Karpas-422 (cell line): ENCODE data around the gene PPP2R2D. TPM values are rescaled to one million over a fixed set of nuclear protein-coding genes. Genes with fewer than 3 reads are reported as not detected.

Experiments
- DNase-seq: peaks from one replicate; pipeline ENCODE4 v3.0.0-alpha.2; 2015
- H2AFZ ChIP-seq: fragments of 200-600 bp; sonication (generic); 2 replicates; pipeline ENCODE4 v1.6.1; 2014; ENCODE audit warnings: antibody characterized with exemption, low read length, mixed read lengths
- H3K27ac ChIP-seq: fragments of 200-600 bp; sonication (generic); 2 replicates; pipeline ENCODE4 v1.5.1; 2014; ENCODE audit warnings: mild to moderate bottlenecking, low read length, moderate library complexity
- H3K27me3 ChIP-seq: fragments of 200-600 bp; sonication (generic); 2 replicates; pipeline ENCODE4 v1.6.1; 2014; ENCODE audit warnings: low read length, mixed read lengths
- H3K36me3 ChIP-seq: fragments of 200-600 bp; sonication (generic); 2 replicates; pipeline ENCODE4 v1.6.1; 2014; ENCODE audit warnings: low read length, mixed read lengths; ENCODE audit not compliant: insufficient read depth
- H3K4me1 ChIP-seq: fragments of 200-600 bp; sonication (generic); 2 replicates; pipeline ENCODE4 v1.6.1; 2014; ENCODE audit warnings: mild to moderate bottlenecking, low read length, mixed read lengths
- H3K4me2 ChIP-seq: fragments of 200-600 bp; sonication (generic); 2 replicates; pipeline ENCODE4 v1.6.1; 2014; ENCODE audit warnings: low read length, low read depth, mild to moderate bottlenecking; ENCODE audit not compliant: poor library complexity, severe bottlenecking
- H3K4me3 ChIP-seq: fragments of 200-600 bp; sonication (generic); 2 replicates; pipeline ENCODE4 v1.5.1; 2014; ENCODE audit warnings: mild to moderate bottlenecking, antibody characterized with exemption, low read length, mixed read lengths
- H3K79me2 ChIP-seq: fragments of 200-600 bp; sonication (generic); 2 replicates; pipeline ENCODE4 v1.6.1; 2014; ENCODE audit warnings: mild to moderate bottlenecking, low read length, mixed read lengths
- H3K9ac ChIP-seq: fragments of 200-600 bp; sonication (generic); 2 replicates; pipeline ENCODE4 v1.6.0; 2014; ENCODE audit warnings: low read length
- H3K9me2 ChIP-seq: fragments of 200-600 bp; sonication (generic), shearing (Covaris generic); replicated peaks from 2 replicates; pipeline ENCODE4 v1.6.0; 2014; ENCODE audit warnings: mild to moderate bottlenecking, low read length, moderate library complexity; ENCODE audit not compliant: insufficient read depth
- H3K9me3 ChIP-seq: fragments of 300-700, 200-600 bp; sonication (generic); 2 replicates; pipeline ENCODE4 v1.6.1; 2014; ENCODE audit warnings: low read length, mixed read lengths
- H4K20me1 ChIP-seq: fragments of 200-600 bp; sonication (generic); 2 replicates; pipeline ENCODE4 v1.6.1; 2014; ENCODE audit warnings: mild to moderate bottlenecking, antibody characterized with exemption, low read length, low read depth; ENCODE audit not compliant: insufficient read depth
- total RNA-seq: library from RNA; depleted of rRNA; stranded (reverse); fragments of >200 nt; shearing (Covaris generic); gene quantifications from 2 replicates; pipeline ENCODE4 v1.2.3, GENCODE V29; 2014; ENCODE audit warnings: low replicate concordance

The PPP2R2D gene
- total RNA-seq, 1 experiment from 2014 or later: 32.9 TPM

DNA sequence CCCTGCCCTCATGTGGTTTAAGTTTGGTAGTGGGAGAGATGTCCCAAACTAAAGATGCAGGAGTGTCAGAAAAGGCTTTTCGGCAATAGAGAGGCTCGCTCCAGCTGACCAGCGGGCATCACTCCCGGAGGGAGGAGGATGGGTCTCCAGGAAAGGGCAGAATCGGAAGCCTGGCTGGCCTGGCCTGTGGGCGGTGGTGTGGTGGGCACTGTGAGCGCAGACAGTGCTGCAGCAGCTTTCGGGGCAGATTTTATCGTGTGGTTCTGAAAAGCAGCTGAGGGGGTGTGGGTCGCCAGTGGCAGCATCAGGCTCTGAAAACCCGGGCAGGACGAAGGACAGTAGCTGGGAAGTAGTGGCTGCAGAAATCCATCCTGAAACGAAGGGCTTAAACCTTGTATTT lies 68.1 kb downstream of the PPP2R2D start:
- no peaks in the 10 kb centered on the region for H3K79me2 ChIP-seq
- no peaks in the 10 kb centered on the region for H3K27me3 ChIP-seq
- DNase-seq: no peak
- no peaks in the 10 kb centered on the region for H3K9me3 ChIP-seq
- H3K36me3 ChIP-seq: no peaks in the 10 kb centered on the region; the same call in 1 of the 2 replicates
- H3K4me1 ChIP-seq: no peaks in the 10 kb centered on the region
- H3K9me2 ChIP-seq: no peaks in the 10 kb centered on the region
- H3K4me3 ChIP-seq: no peak overlapping the region
- no peak overlapping the region for H3K9ac ChIP-seq
- no peak overlapping the region for H3K27ac ChIP-seq
- H2AFZ ChIP-seq: no peak overlapping the region
- H3K4me2 ChIP-seq: no peak overlapping the region
- H4K20me1 ChIP-seq: no peaks in the 10 kb centered on the region

DNA sequence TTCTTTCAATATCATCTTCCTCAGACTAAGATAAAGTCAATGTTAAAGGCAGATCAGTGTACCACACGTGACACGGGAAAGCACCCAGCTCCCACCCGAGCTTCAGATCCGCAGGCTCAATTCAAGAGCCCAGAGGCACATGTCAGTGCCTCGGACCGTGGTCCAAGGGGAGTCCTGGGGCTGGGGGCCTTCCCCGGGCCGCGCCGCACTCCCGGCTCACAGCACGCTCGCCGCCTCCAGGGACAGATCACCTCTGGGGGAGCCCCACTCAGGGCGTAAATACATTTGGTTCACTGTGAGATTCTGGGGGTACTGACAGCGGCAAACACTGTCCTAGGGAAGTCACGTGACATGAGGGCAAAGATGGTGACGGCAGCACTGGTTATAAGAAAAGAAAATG lies 70.1 kb downstream of the PPP2R2D start:
- Histone ChIP-seq H3K9ac (no peak overlapping the region), H3K36me3 (no peaks in the 10 kb centered on the region; the same call in 1 of the 2 replicates), H3K4me2 (no peak overlapping the region), H3K27me3 (no peaks in the 10 kb centered on the region), H3K79me2 (no peaks in the 10 kb centered on the region), H4K20me1 (no peaks in the 10 kb centered on the region), H3K27ac (no peak overlapping the region), H3K9me2 (no peaks in the 10 kb centered on the region), H3K9me3 (no peaks in the 10 kb centered on the region), H3K4me3 (no peak overlapping the region), H2AFZ (no peak overlapping the region), H3K4me1 (no peaks in the 10 kb centered on the region)
- no peak for DNase-seq

DNA sequence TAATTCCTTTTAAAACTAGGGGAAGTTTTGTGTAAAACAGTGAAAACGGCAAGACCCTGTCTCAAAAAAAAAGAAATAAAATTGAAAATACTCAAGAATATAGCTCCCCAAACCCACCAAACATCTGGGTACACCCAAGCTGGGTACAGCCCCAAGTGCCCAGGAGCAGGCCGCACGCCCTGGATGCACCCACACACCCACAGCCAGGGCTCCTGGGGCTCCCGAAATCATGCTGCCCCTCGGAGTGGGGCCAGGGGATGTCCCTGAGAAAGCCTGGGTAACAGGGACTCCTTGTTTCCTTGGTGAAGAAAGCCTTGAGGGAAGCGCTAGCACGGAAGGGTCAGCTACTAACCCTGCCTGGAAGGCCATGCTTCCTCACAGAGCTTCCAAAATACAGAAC lies 70.8 kb downstream of the PPP2R2D start:
- no peak for DNase-seq
- Histone ChIP-seq H3K4me2 (no peak overlapping the region), H3K79me2 (no peaks in the 10 kb centered on the region), H3K9me3 (no peaks in the 10 kb centered on the region), H3K27me3 (no peaks in the 10 kb centered on the region), H3K27ac (no peak overlapping the region), H3K36me3 (no peaks in the 10 kb centered on the region), H3K4me3 (no peak overlapping the region), H3K9me2 (no peaks in the 10 kb centered on the region), H4K20me1 (no peaks in the 10 kb centered on the region), H3K4me1 (no peaks in the 10 kb centered on the region), H2AFZ (no peak overlapping the region), H3K9ac (no peak overlapping the region)

DNA sequence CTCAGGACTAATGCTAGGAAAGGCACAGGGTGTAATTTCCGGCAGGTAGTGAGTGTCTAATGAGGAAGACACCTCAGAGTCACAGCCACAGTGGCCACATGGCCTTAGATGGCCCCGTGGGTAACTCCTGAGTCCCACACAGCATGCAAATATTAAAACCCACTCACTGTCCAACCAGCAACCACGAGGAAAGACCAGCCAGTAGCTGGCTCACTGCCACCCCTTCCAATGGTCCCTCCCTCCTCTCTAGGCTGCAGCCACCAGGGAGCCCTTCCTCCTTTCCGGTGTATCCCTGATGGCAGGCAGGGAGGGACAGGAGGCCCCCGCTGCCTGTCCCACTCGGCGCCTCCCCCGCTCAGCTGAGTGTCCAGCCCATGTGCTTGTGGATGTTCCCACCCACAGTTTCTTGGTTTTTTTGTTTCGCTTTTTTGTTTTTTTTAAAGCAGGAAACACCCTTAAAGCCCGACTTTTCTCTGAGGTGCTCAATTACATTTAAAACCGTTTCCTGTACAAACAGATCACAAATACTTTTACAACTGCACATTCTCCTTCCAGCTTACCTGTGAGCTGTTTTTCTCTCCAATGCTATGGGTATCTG lies 71.8 kb downstream of the PPP2R2D start:
- H4K20me1 ChIP-seq: no peaks in the 10 kb centered on the region
- H3K79me2 ChIP-seq: no peaks in the 10 kb centered on the region
- H3K4me2 ChIP-seq: no peak overlapping the region
- DNase-seq: no peak
- no peaks in the 10 kb centered on the region for H3K9me2 ChIP-seq
- H3K4me1 ChIP-seq: no peaks in the 10 kb centered on the region
- no peak overlapping the region for H2AFZ ChIP-seq
- H3K9ac ChIP-seq: no peak overlapping the region
- H3K27me3 ChIP-seq: no peaks in the 10 kb centered on the region
- H3K36me3 ChIP-seq: no peaks in the 10 kb centered on the region
- H3K9me3 ChIP-seq: no peaks in the 10 kb centered on the region
- H3K27ac ChIP-seq: no peak overlapping the region
- H3K4me3 ChIP-seq: no peak overlapping the region

DNA sequence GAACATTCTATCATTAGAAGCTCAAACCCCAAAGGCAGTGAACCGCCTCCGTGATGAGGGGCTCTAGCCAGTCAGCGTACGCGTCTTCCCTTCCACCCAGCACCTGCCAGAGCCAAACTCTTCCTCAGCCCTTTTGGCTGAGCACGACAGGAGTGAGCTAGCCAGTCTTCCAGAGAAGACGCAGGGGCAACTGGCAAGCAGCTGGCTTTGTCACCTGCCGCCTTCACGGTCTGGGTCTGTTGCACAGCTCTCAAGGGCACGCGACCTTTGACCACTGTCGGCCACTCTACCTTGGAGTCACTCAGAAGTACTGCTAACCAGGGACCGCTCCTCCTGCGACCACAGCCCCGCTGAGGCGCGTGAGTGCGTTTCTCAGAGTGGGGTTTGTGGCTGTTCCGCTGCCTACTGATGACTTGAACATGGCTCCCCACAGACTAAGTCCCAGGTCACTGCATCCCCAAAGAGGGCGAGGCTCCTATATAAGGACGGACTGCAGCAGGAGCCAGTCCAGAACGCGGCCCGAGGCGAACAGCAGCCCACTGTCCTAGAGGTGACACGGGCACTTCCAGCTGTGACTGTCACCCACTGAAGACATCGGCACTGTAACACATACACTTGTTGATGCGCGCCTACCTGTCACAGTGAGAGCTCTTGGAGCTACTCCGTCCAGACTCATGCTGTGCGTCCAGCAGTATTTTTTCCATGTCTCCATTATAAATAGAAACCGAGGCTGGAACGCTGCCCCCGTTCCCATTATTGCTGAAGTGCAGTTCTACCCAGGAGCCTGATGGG lies 72.5 kb downstream of the PPP2R2D start:
- Histone ChIP-seq H4K20me1 (no peaks in the 10 kb centered on the region), H3K27ac (no peak overlapping the region)

DNA sequence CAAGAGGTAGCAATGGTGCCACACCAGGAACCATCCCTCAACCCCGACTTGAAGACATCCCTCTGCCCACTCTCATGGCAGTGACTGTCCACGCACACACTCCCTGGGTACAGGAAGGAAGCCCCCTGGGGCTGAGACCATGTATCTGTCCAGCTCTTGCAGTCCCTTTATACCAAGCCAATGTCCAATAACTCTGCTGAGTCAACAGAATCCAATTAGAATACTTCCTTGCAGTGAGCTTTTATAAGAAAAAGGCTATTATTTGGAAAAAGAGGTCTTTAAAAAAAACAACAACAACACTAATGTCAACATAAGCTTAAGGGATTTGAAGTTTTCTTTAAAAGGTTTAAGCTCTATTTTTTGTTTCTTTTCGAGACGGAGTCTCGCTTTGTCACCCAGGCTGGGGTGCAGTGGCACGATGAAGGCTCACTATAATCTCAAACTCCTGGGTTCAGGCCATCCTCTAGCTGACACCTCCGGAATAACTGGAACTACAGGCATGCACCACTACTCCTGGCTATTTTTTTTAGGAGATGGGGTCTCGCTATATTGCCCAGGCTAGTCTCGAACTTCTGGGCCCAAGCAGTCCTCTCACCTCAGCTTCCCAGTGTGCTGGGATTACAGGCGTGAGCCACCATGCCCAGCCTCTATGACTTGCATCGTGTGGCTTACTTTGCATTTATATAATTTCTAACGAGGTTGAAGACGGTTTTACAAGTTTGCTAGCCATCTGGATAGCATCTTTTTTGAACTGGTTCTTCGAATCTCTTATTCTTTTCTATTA lies 73.4 kb downstream of the PPP2R2D start:
- Histone ChIP-seq H3K27ac (no peak overlapping the region), H3K4me1 (no peaks in the 10 kb centered on the region), H3K4me2 (no peak overlapping the region)

More for the DNA sequence above, 72.5 kb downstream of the PPP2R2D start:
- H3K27me3 ChIP-seq: no peaks in the 10 kb centered on the region
- no peaks in the 10 kb centered on the region for H3K9me3 ChIP-seq
- H3K4me3 ChIP-seq: no peak overlapping the region
- no peak overlapping the region for H2AFZ ChIP-seq
- no peak for DNase-seq
- H3K9ac ChIP-seq: no peak overlapping the region
- H3K4me2 ChIP-seq: no peak overlapping the region
- no peaks in the 10 kb centered on the region for H3K9me2 ChIP-seq
- H3K36me3 ChIP-seq: no peaks in the 10 kb centered on the region
- H3K4me1 ChIP-seq: no peaks in the 10 kb centered on the region
- no peaks in the 10 kb centered on the region for H3K79me2 ChIP-seq

DNA sequence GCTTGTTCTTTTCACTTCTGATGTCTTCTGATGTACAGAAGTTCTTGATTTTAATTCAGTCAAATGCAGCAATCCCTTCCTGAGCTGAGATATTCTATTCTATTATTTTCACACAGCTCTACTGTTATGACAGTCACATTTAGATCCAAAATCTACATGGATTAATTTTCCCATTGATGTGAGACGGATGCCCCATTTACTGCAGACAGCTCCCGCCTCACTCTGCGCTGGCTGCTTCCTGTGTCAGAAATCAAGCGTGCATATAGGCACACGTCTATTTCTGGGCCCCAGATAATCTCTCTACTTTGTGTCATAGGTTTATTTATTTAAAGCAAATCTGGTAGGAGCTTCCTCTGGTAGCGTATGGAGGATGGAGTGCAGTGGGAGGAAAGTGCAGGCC lies 74.2 kb downstream of the PPP2R2D start:
- Histone ChIP-seq H3K27ac (no peak overlapping the region), H3K27me3 (no peaks in the 10 kb centered on the region), H3K9me3 (no peaks in the 10 kb centered on the region), H3K4me3 (no peak overlapping the region), H3K4me2 (no peak overlapping the region), H3K4me1 (no peaks in the 10 kb centered on the region), H3K79me2 (no peaks in the 10 kb centered on the region), H3K36me3 (no peaks in the 10 kb centered on the region), H3K9ac (no peak overlapping the region), H4K20me1 (no peaks in the 10 kb centered on the region), H2AFZ (no peak overlapping the region), H3K9me2 (no peaks in the 10 kb centered on the region)
- no peak for DNase-seq

More for the DNA sequence above, 73.4 kb downstream of the PPP2R2D start:
- Histone ChIP-seq H4K20me1 (no peaks in the 10 kb centered on the region), H3K9me3 (no peaks in the 10 kb centered on the region), H3K9me2 (no peaks in the 10 kb centered on the region), H3K9ac (no peak overlapping the region), H3K27me3 (no peaks in the 10 kb centered on the region), H3K36me3 (no peaks in the 10 kb centered on the region), H3K4me3 (no peak overlapping the region), H3K79me2 (no peaks in the 10 kb centered on the region), H2AFZ (no peak overlapping the region)
- DNase-seq: no peak

DNA sequence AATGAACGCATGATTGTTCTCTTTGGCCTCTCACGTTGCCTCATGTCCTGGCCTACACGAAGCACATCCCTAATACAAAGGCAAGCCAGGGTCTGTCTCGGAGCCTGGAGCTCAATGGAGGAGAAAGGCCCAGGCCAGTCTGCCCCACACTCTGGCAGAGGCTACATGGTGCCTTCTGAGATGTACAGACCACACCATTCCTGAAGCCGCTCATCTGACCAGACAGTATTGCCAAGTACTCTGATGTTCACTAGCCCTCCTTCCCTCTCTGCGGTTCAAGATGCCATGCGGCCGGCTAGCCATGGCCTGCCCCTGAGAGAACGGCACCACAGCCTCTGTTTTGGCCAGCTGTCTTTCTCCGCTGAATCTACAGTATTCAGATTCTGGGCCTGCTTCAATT lies 75.0 kb downstream of the PPP2R2D start:
- Histone ChIP-seq H3K9me3 (no peaks in the 10 kb centered on the region), H4K20me1 (no peaks in the 10 kb centered on the region), H3K9me2 (no peaks in the 10 kb centered on the region), H3K4me3 (no peak overlapping the region), H3K27ac (no peak overlapping the region), H2AFZ (no peak overlapping the region), H3K4me1 (no peaks in the 10 kb centered on the region), H3K79me2 (no peaks in the 10 kb centered on the region), H3K9ac (no peak overlapping the region), H3K27me3 (no peaks in the 10 kb centered on the region), H3K36me3 (no peaks in the 10 kb centered on the region), H3K4me2 (no peak overlapping the region)
- no peak for DNase-seq
